ENCODE measurements around the gene POTEB.
"Not testable (repeated sequence)": the region's sequence is repeated elsewhere in the genome, so short reads cannot be mapped to it uniquely, and the experiment has no call there.

POTEB gene

DNA sequence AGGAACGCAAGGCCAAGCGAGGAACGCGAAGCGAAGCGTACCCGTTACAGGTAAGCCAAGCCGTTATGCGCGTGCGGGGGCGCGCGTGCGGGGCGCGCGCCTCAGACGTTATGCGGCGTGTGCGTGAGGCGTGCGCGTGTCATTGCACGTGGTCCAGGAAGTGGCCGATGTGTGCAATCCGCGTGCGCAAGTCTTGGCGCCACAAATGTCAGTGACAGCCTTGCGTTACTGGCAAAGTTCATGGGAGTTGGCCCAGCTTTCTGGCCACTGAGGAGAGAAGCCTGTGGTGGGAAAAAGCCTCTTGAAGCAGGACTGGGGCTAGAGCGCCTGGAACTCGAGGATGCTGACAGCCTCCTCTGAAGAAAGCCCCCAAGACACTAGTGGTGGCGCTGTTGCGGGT lies at the start of gene POTEB:
POTEB (minus strand) TSS at position 101 of the 400 bp plus-strand sequence. CDS start 489 bp downstream, outside the sequence.
- not testable (repeated sequence) for DNase-seq

DNA sequence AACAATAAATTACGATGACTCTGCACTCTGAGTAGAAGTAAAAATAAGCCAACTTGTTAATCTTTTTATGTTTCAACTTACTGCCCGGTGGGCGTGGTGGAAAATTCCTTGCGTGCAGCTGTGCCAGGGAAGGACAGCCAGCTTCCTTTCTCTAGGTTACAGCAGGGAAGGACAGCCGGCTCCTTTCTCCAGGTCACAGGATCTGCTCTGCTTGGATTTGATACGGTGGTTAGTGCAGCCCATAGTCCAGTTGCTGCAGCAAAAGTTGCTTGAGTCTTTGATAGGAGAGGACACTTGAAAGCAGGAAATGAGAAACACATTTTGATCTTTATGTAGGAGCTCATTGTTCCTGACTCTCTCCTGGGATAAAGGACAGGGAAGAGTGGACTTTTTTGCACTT lies 13.4 kb upstream of the POTEB start:
- DNase-seq = not testable (repeated sequence)

DNA sequence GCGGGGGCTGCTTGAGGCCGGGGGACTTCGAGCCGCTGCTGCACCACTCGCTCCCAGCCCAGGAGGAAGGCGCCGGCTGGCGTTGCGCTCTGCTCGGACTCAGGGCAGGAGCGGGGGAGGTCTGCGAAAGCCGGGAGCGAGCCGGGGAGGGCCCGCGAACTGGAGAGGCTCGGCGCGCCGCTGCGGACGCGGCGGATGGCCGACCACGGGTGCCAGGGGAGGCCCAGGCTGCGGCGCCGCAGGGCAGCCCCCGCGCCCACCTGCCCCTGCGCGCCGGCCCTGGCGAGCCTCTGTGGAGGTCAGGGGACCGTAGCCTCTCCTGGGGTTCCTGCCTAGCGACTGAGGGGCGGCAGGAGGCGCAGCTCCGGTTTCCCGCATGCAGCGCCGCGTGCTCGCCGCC lies 12.0 kb upstream of the POTEB start:
- DNase-seq = not testable (repeated sequence)

DNA sequence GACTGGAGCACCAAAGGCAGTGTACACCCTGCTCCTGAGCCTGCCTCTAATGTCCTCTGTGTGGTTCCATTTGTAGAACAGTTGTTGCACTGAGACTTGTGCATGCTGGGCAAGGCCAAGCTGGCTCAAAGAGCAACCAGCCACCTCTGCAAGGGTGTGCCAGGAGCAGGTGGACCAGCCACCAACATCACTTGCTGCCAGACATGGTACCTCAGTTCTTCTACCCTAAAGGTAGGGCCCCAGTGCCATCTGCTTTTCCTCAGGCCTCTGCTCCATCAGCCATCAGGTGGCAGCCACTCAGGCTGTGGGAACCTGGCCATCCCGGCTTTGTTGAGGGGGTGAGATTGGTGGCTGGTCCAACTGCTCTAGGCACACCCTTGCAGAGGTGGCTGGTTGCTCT lies 38.7 kb downstream of the POTEB start:
- not testable (repeated sequence) for DNase-seq

Data from erythroblast (primary cell).